Fibroblast of peridontal ligament (primary cell): ENCODE data around the gene TMEM272.
A peak's percentile ranks its signal among the peaks of the same experiment; 100 is the strongest.

Experiments used
- DNase-seq: peaks from one replicate; pipeline ENCODE4 v3.0.0-alpha.2; 2010; ENCODE audit errors: extremely low read depth

Gene TMEM272

GRCh38 chr13:51804295-51805172 is 40.4 kb downstream of the TMEM272 start:
- no peak for DNase-seq

GRCh38 chr13:51803422-51804294 is 41.3 kb downstream of the TMEM272 start, which contains the start of gene DHRS12:
Gene DHRS12, minus strand, starts transcription at chr13:51804163. Its CDS starts 4,504 bp downstream, at chr13:51799659.
- DNase-seq, result peak; percentile 64

- no peak for DNase-seq
Observed at GRCh38 chr13:51802631-51803418, 42.2 kb downstream of the TMEM272 start.

GRCh38 chr13:51801631-51802099 is 43.3 kb downstream of the TMEM272 start:
- no peak for DNase-seq

GRCh38 chr13:51800486-51800885 is 44.5 kb downstream of the TMEM272 start:
- DNase-seq, result no peak

GRCh38 chr13:51799261-51799660 is 45.7 kb downstream of the TMEM272 start:
- no peak for DNase-seq

GRCh38 chr13:51797664-51798488 is 47.1 kb downstream of the TMEM272 start:
- peak; percentile 54 for DNase-seq

- DNase-seq, result no peak
Observed at GRCh38 chr13:51796546-51796945, 48.4 kb downstream of the TMEM272 start.

- DNase-seq, result no peak
Observed at GRCh38 chr13:51795419-51795818, 49.6 kb downstream of the TMEM272 start.

- DNase-seq, result no peak
Observed at GRCh38 chr13:51794964-51795363, 50.0 kb downstream of the TMEM272 start.

- peak; percentile 72 for DNase-seq
Observed at GRCh38 chr13:51793570-51794271, 51.3 kb downstream of the TMEM272 start.

- DNase-seq, result no peak
Observed at GRCh38 chr13:51786425-51787265, 58.3 kb downstream of the TMEM272 start.

GRCh38 chr13:51785712-51786424 is 59.1 kb downstream of the TMEM272 start:
- no peak for DNase-seq

- DNase-seq, result no peak
Observed at GRCh38 chr13:51784097-51784496, 60.9 kb downstream of the TMEM272 start.

- DNase-seq, result no peak
Observed at GRCh38 chr13:51783428-51784094, 61.4 kb downstream of the TMEM272 start.

GRCh38 chr13:51782026-51782710 is 62.8 kb downstream of the TMEM272 start:
- DNase-seq, result no peak
